Measurements from ENCODE around the gene RNF4.

RNF4 gene

GRCh38 chr4:2468456-2469191 lies at the start of gene RNF4:
TSS of gene RNF4 (plus strand) at chr4:2469106. CDS start at chr4:2490494, 21,388 bp downstream.
- peaks cover 30% of the 10 kb centered on the region for H3K9me3 Mint-ChIP-seq
- peak; percentile 91 for DNase-seq
- peak within 1 kb of the TSS; percentile 99 for H3K27ac Mint-ChIP-seq
- peak within 1 kb of the TSS; percentile 94 for H3K4me3 Mint-ChIP-seq
- H3K36me3 Mint-ChIP-seq (ENCODE audit: low read depth), result peaks cover 45% of the 10 kb centered on the region
- H3K4me1 Mint-ChIP-seq, result peaks cover 50% of the 10 kb centered on the region
- no peak for TF ChIP-seq CTCF (IDR thresholded peaks at IDR 0.05)
- H3K27me3 Mint-ChIP-seq (ENCODE audit: low read depth, poor library complexity), result peaks cover 14% of the 10 kb centered on the region

- Mint-ChIP-seq H3K4me1 (peaks cover 30% of the 10 kb centered on the region), H3K9me3 (no peaks in the 10 kb centered on the region), H3K27me3 (ENCODE audit: low read depth, poor library complexity) (peaks cover 81% of the 10 kb centered on the region), H3K27ac (no peak overlapping the region), H3K4me3 (peak overlapping the region; percentile 78), H3K36me3 (ENCODE audit: low read depth) (no peaks in the 10 kb centered on the region)
- no peak for TF ChIP-seq CTCF (IDR thresholded peaks at IDR 0.05)
- no peak for DNase-seq
Observed at GRCh38 chr4:2419814-2420213, 49.1 kb upstream of the RNF4 start.

- no peak for DNase-seq
- no peak overlapping the region for H3K27ac Mint-ChIP-seq
- H3K4me1 Mint-ChIP-seq, result peaks cover 24% of the 10 kb centered on the region
- no peak overlapping the region for H3K4me3 Mint-ChIP-seq
- H3K36me3 Mint-ChIP-seq (ENCODE audit: low read depth), result no peaks in the 10 kb centered on the region
- H3K9me3 Mint-ChIP-seq, result no peaks in the 10 kb centered on the region
- peaks cover 60% of the 10 kb centered on the region for H3K27me3 Mint-ChIP-seq (ENCODE audit: low read depth, poor library complexity)
- no peak for TF ChIP-seq CTCF (IDR thresholded peaks at IDR 0.05)
Observed at GRCh38 chr4:2421928-2422327, 47.0 kb upstream of the RNF4 start.

- Mint-ChIP-seq H3K27ac (no peak overlapping the region), H3K4me3 (no peak overlapping the region), H3K4me1 (peaks cover 24% of the 10 kb centered on the region), H3K27me3 (ENCODE audit: low read depth, poor library complexity) (peaks cover 50% of the 10 kb centered on the region), H3K9me3 (no peaks in the 10 kb centered on the region), H3K36me3 (ENCODE audit: low read depth) (no peaks in the 10 kb centered on the region)
- DNase-seq, result no peak
- no peak for TF ChIP-seq CTCF (IDR thresholded peaks at IDR 0.05)
Observed at GRCh38 chr4:2423066-2423465, 45.8 kb upstream of the RNF4 start.

- Mint-ChIP-seq H3K27me3 (ENCODE audit: low read depth, poor library complexity) (peaks cover 49% of the 10 kb centered on the region), H3K36me3 (ENCODE audit: low read depth) (no peaks in the 10 kb centered on the region), H3K27ac (no peak overlapping the region), H3K4me1 (peaks cover 30% of the 10 kb centered on the region), H3K9me3 (no peaks in the 10 kb centered on the region), H3K4me3 (no peak overlapping the region)
- DNase-seq, result no peak
- TF ChIP-seq CTCF (IDR thresholded peaks at IDR 0.05), result no peak
Observed at GRCh38 chr4:2423695-2424094, 45.2 kb upstream of the RNF4 start.

- H3K4me3 Mint-ChIP-seq, result no peak overlapping the region
- no peaks in the 10 kb centered on the region for H3K9me3 Mint-ChIP-seq
- no peak for TF ChIP-seq CTCF (IDR thresholded peaks at IDR 0.05)
- H3K27me3 Mint-ChIP-seq (ENCODE audit: low read depth, poor library complexity), result peaks cover 44% of the 10 kb centered on the region
- no peak overlapping the region for H3K27ac Mint-ChIP-seq
- DNase-seq, result no peak
- H3K4me1 Mint-ChIP-seq, result peaks cover 29% of the 10 kb centered on the region
- no peaks in the 10 kb centered on the region for H3K36me3 Mint-ChIP-seq (ENCODE audit: low read depth)
Observed at GRCh38 chr4:2424581-2424980, 44.3 kb upstream of the RNF4 start.
